HEK293 (cell line): ENCODE data around the gene CFI.

Experiments used
- ZNF211 ChIP-seq: fragments of 450-650 bp; formaldehyde crosslinking; IDR thresholded peaks from 2 replicates; pipeline ENCODE4 v1.5.1; 2016; ENCODE audit warnings: low read depth, missing biosample characterization, missing genetic modification characterization
- ZNF510 ChIP-seq: fragments of 450-650 bp; formaldehyde crosslinking; IDR thresholded peaks from 2 replicates; pipeline ENCODE4 v1.5.1; 2018; ENCODE audit warnings: mild to moderate bottlenecking, missing genetic modification characterization, missing biosample characterization; ENCODE audit not compliant: insufficient replicate concordance
- ZXDB ChIP-seq: fragments of 450-650 bp; formaldehyde crosslinking; IDR thresholded peaks from 2 replicates; pipeline ENCODE4 v1.5.1; 2016; ENCODE audit warnings: missing biosample characterization, missing genetic modification characterization

GRCh38 chr4:109847896-109848442 lies 46.2 kb upstream of the CFI start, which contains the start of gene LRIT3:
- TF ChIP-seq ZXDB (no peak), ZNF510 (tag by site-specific recombination) (no peak), ZNF211 (tag by site-specific recombination) (no peak)
